ENCODE measurements around the gene CEP128. TPM values are rescaled to one million over a fixed set of nuclear protein-coding genes. Genes with fewer than 3 reads are reported as not detected.

CEP128 gene
- total RNA-seq, 1 experiment from 2014 or later: 16.4 TPM

DNA sequence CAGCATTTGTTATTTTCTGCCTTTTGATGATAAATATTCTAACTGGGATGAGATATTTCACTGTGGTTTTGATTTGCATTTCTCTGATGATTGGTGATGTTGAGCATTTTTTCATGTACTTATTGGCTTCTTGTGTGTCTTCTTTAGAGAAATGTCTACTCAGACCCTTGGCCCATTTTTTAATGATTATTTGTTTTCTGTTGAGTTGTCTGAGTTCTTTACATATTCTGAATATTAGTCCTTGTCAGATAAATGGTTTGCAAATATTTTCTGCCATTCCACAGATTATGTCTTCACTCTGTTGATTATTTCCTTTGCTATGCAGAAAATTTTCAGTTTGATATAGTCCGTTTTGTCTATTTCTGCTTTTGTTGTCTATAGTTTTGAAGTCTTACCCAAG, 317.0 kb downstream of the CEP128 start:
- ATAC-seq: no peak
- H3K79me2 ChIP-seq (ENCODE audit: insufficient read depth, low read length): no peaks in the 10 kb centered on the region
- no peaks in the 10 kb centered on the region for H3K36me3 ChIP-seq (ENCODE audit: control insufficient read depth in 1 of 2, insufficient read depth in 2 of 2, low read length in 2 of 2)
- no peaks in the 10 kb centered on the region for H3K9me3 ChIP-seq (ENCODE audit: control insufficient read depth in 1 of 2, insufficient read depth in 1 of 2, low read depth in 1 of 2, low read length in 2 of 2)
- no peak overlapping the region for H2AFZ ChIP-seq (ENCODE audit: low read depth, low read length, poor library complexity, severe bottlenecking)
- H3K9ac ChIP-seq (ENCODE audit: low read length): no peak overlapping the region
- intact Hi-C loops (cut with micrococcal nuclease): no loop called here
- DNase-seq (ENCODE audit: low read depth, low spot score): no peak
- CTCF ChIA-PET: no interaction called here
- POLR2A ChIA-PET: no interaction called here
- RAD21 ChIA-PET (ENCODE audit: low non-redundant PET in 1 of 2, low total read pairs in 2 of 2, uncharacterized antibody in 2 of 2, unreplicated experiment in 2 of 2): no interaction called here
- no peak overlapping the region for H3K27ac ChIP-seq (ENCODE audit: low read depth, low read length)
- H3K4me1 ChIP-seq (ENCODE audit: control insufficient read depth in 1 of 2, insufficient read depth in 2 of 2, low read length in 2 of 2): peaks cover 6 to 10% of the 10 kb centered on the region in 2 experiments
- no peaks in the 10 kb centered on the region for H4K20me1 ChIP-seq (ENCODE audit: insufficient read depth)
- no peaks in the 10 kb centered on the region for H3K27me3 ChIP-seq (ENCODE audit: insufficient read depth, low read length)
- no peak overlapping the region for H3K4me3 ChIP-seq (replicated peaks in 1 of 2; ENCODE audit: low read depth in 1 of 2, low read length in 2 of 2)
- TF ChIP-seq POLR2AphosphoS5 (IDR thresholded peaks at IDR 0.05; ENCODE audit: low read depth, low read length): no peak
- TF ChIP-seq SIN3A (IDR thresholded peaks at IDR 0.05; ENCODE audit: low read depth): no peak
- TF ChIP-seq RAD21 (IDR thresholded peaks at IDR 0.05; ENCODE audit: low read depth): no peak
- TF ChIP-seq YY1 (IDR thresholded peaks at IDR 0.05; ENCODE audit: extremely low read depth, insufficient replicate concordance, low read depth, low read length): no peak
- TF ChIP-seq, protein P1, sequence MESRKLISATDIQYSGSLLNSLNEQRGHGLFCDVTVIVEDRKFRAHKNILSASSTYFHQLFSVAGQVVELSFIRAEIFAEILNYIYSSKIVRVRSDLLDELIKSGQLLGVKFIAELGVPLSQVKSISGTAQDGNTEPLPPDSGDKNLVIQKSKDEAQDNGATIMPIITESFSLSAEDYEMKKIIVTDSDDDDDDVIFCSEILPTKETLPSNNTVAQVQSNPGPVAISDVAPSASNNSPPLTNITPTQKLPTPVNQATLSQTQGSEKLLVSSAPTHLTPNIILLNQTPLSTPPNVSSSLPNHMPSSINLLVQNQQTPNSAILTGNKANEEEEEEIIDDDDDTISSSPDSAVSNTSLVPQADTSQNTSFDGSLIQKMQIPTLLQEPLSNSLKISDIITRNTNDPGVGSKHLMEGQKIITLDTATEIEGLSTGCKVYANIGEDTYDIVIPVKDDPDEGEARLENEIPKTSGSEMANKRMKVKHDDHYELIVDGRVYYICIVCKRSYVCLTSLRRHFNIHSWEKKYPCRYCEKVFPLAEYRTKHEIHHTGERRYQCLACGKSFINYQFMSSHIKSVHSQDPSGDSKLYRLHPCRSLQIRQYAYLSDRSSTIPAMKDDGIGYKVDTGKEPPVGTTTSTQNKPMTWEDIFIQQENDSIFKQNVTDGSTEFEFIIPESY (IDR thresholded peaks at IDR 0.05; ENCODE audit: extremely low read depth, insufficient replicate concordance, low read length): no peak
- no peak for TF ChIP-seq EZH2phosphoT487 (IDR thresholded peaks at IDR 0.05; ENCODE audit: borderline replicate concordance)
- no peak for TF ChIP-seq MAX (IDR thresholded peaks at IDR 0.05)
- H3K9me2 ChIP-seq (ENCODE audit: insufficient read depth): no peaks in the 10 kb centered on the region
- BruUV-seq (replicated peaks): no TSS peak
- no peak overlapping the region for H3K4me2 ChIP-seq (ENCODE audit: low read length)

GRCh38 chr14:80621701-80622100, 319.8 kb downstream of the CEP128 start:
- Histone ChIP-seq H3K79me2 (ENCODE audit: insufficient read depth, low read length) (no peaks in the 10 kb centered on the region), H3K4me2 (ENCODE audit: low read length) (peak overlapping the region; percentile 49), H3K9me3 (ENCODE audit: control insufficient read depth in 1 of 2, insufficient read depth in 1 of 2, low read depth in 1 of 2, low read length in 2 of 2) (no peaks in the 10 kb centered on the region), H3K36me3 (ENCODE audit: control insufficient read depth in 1 of 2, insufficient read depth in 2 of 2, low read length in 2 of 2) (no peaks in the 10 kb centered on the region), H4K20me1 (ENCODE audit: insufficient read depth) (no peaks in the 10 kb centered on the region), H3K9me2 (ENCODE audit: insufficient read depth) (no peaks in the 10 kb centered on the region), H2AFZ (ENCODE audit: low read depth, low read length, poor library complexity, severe bottlenecking) (no peak overlapping the region), H3K9ac (ENCODE audit: low read length) (no peak overlapping the region), H3K27ac (ENCODE audit: low read depth, low read length) (no peak overlapping the region), H3K4me3 (replicated peaks in 1 of 2; ENCODE audit: low read depth in 1 of 2, low read length in 2 of 2) (no peak overlapping the region), H3K4me1 (ENCODE audit: control insufficient read depth in 1 of 2, insufficient read depth in 2 of 2, low read length in 2 of 2) (peaks cover 6 to 10% of the 10 kb centered on the region in 2 experiments), H3K27me3 (ENCODE audit: insufficient read depth, low read length) (no peaks in the 10 kb centered on the region)
- no TSS peak for BruUV-seq (replicated peaks)
- TF ChIP-seq EZH2 (IDR thresholded peaks at IDR 0.05) (no peak), ELF1 (IDR thresholded peaks at IDR 0.05; ENCODE audit: borderline replicate concordance, low read depth) (no peak), SP1 (IDR thresholded peaks at IDR 0.05; ENCODE audit: low read depth) (0 out of 2 replicates have a peak, but pooled peaks have one; percentile 25), FOSL1 (IDR thresholded peaks at IDR 0.05; ENCODE audit: low read depth) (peak; percentile 48; the same call in 1 of the 2 replicates)
- peak; percentile 16 for DNase-seq (ENCODE audit: low read depth, low spot score)
- ChIA-PET RAD21 (ENCODE audit: low non-redundant PET in 1 of 2, low total read pairs in 2 of 2, uncharacterized antibody in 2 of 2, unreplicated experiment in 2 of 2) (no interaction called here), POLR2A (no interaction called here), CTCF (interaction anchor here (0.6 kb wide), 1 partner anchor 58 kb away, joined by 4 read pairs; no protein-coding TSS in a partner anchor)
- 0 out of 2 replicates have a peak, but pooled peaks have one; percentile 17 for ATAC-seq
- intact Hi-C loops (cut with micrococcal nuclease): no loop called here

All from HCT116 (cell line).